Activated CD4-positive, alpha-beta T cell treated with anti-CD3 and anti-CD28 coated beads for 4 hours (primary cell): ENCODE data around the gene ALAS1.

Experiments used
- DNase-seq, 2 donors: peaks; one replicate each; pipeline ENCODE4 v3.0.0-alpha.2; 2020

Gene ALAS1

DNA sequence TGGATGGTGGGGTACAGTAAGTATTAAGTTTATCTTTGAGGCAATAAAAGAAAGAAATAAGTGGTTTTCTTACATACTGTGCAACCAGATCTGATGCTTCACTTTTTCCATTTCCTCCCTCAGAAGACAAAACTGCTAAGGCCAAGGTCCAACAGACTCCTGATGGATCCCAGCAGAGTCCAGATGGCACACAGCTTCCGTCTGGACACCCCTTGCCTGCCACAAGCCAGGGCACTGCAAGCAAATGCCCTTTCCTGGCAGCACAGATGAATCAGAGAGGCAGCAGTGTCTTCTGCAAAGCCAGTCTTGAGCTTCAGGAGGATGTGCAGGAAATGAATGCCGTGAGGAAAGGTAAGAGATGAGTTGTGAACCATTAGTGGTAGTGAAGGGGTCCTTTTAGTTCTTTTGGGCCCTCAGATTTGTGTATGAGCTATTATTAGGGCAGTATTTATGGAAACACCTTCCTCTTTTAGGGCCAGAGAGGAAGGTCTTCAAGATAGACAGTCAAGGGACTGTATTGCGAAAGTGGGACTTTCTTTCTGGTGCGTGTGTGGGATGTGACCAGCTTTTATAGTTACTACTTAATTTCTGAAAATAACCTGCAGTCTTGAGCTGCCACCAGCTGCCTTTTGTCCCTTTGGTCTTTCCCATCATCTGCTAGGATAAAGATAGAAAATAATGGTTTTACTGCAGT is 4.6 kb downstream of the ALAS1 start:
- DNase-seq: no peak

DNA sequence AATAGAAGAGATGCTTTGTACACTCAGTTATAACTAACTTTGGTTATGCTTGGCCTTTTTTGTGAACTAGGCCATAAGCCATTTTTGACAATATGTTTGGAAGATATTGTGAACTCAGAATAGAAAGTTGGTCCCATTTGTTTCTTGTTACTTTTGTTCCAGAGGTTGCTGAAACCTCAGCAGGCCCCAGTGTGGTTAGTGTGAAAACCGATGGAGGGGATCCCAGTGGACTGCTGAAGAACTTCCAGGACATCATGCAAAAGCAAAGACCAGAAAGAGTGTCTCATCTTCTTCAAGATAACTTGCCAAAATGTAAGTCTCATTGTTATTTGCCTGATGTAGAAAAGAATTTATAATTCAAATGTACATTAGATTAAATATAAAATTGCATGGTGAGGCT is 5.7 kb downstream of the ALAS1 start:
- no peak for DNase-seq

DNA sequence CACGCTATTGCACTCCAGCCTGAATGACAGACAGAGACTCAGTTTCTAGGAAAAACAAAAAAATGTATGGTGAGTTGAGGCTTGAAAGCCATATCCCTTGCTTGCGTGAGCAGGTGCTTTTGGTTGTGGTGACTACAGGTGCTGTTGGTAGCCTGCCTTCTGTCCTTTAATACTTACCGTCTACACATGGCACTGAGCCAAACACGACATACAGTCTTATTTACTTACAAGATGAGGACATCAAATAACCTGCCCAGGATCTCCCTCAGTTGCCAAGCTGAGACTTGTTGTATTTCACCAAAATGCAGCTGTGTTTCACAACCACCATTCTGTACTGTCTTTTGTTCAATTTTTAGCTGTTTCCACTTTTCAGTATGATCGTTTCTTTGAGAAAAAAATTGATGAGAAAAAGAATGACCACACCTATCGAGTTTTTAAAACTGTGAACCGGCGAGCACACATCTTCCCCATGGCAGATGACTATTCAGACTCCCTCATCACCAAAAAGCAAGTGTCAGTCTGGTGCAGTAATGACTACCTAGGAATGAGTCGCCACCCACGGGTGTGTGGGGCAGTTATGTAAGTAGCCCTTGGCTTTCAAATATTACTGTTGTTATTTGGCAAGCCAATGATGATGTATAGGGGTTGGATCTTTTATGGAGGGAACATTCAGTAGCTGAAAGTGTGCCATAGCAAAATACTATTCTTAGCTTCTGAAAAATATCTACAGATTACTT is 6.5 kb downstream of the ALAS1 start:
- no peak for DNase-seq

DNA sequence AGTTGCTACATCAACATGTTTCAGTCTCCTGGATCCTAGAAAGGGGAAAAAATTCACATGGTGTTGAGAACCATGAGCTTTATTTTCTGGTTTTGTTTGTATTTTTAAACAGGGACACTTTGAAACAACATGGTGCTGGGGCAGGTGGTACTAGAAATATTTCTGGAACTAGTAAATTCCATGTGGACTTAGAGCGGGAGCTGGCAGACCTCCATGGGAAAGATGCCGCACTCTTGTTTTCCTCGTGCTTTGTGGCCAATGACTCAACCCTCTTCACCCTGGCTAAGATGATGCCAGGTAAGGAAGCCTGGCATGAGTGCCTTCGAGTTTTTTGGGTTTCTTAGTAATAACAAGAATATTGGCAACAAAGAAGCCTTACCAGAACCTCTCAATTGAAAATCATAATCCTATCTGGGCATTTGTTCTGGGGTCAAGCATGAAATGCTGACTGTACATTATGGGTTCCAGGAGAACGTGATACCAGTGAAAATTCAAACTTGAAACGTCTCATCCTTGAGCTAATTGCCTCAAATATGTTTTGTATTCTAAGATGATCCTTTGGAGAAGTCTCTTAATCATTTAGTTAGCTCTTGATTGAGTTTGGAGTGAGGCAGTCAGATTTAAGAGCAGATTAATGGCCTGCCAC is 7.9 kb downstream of the ALAS1 start:
- no peak for DNase-seq

DNA sequence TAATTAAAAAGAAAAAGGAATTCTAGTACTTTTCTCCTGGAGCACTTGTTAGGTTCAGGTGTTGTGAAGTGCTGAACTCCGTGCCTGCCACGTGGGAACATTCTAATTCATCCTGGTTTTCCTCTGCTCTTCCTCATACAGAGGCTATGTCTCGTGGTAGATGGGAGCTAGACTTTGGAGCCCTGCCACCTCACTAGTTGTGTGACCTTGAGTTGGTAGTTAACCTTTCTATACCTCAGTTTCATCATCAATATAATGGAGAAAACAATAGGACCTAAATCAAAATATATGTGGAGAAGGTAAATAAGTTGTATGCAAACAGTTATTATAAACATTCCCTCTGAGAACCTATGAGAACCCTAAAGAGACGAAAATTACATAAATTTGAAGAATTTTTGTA is 10.6 kb downstream of the ALAS1 start:
- no peak for DNase-seq

DNA sequence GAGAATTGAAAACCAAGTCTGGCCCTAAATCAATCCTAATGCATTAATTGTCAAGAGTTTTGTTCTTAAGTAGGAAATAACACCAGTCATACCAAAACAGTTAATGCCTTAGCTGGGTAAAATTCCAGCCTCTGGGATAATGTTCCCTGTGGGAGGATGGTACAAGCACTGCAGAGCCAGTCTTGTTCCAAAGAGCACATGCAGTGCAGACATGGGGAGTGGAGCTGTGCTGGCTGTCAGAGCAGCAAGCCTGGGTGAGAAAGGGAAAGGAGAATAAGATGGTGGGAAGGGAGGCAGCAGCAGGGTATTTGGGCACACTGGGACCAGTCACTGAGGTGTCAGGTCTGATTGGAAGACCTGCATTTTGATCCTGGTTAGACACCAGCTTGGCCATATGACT is 12.1 kb downstream of the ALAS1 start:
- no peak for DNase-seq

DNA sequence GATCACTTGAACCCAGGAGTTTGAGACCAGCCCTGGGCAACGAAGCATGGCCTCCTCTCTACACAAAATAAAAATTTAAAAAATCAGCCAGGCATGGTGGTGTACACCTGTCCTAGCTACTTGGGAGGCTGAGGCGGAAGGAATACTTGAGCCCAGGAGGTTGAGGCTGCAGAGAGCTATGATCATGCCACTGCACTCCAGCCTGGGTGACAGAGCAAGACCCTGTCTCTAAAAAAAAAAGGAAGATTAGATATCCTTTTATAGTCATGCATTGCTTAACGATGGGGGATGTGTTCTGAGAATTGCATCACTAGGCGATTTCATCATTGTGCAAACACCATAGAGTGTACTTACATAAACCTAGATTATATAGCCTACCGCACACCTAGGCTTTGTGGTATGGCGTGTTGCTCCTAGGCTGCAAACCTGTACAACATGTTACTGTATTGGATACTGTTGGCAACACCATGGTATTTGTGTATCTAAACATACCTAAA is 12.6 kb downstream of the ALAS1 start:
- DNase-seq: no peak

DNA sequence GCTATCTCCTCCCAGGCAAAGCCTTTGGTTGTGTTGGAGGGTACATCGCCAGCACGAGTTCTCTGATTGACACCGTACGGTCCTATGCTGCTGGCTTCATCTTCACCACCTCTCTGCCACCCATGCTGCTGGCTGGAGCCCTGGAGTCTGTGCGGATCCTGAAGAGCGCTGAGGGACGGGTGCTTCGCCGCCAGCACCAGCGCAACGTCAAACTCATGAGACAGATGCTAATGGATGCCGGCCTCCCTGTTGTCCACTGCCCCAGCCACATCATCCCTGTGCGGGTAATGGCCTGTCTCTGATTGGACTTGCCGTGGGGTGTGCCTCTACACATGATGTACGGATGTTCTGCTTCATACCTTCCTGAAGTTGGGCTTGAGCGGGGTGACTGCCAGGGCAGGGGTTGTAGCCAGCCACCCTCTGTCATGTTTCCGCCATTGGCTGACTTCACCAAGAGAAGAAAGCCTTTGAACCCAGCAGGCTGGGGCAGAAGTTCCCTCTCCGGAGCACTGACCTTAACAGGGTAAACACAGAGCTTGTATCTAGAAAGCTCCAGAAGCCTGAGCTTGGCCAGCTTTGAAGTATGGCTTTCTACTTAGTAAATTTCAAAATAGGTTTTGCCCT is 13.4 kb downstream of the ALAS1 start:
- DNase-seq: no peak

DNA sequence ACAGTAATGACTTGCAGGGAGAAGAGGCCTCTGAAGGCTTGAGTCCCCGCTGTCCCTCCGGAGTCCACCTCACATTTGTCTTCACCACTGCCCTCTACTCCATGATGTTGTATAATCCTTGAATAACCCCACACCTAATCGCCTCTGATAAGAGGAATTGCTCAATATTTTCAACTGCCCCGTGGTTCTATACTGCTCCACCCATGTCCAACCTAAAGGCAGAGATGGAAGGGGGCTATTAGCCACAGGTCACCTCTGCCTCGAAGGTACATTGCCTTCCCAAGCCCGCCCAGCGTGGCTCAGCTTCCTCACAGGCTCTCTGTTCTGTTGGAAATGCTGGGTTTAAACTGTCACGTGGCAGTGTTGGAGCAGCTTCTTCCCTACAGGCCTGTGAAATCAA is 15.0 kb downstream of the ALAS1 start:
- DNase-seq: no peak

DNA sequence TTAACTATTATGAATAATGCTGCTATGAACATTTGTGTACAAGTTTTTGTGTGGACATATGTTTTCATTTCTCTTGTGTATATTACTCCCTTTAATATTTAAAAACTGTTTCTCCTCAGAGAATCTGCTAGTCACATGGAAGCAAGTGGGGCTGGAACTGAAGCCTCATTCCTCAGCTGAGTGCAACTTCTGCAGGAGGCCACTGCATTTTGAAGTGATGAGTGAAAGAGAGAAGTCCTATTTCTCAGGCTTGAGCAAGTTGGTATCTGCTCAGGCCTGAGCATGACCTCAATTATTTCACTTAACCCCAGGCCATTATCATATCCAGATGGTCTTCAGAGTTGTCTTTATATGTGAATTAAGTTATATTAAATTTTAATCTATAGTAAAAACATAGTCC is 15.9 kb downstream of the ALAS1 start:
- DNase-seq: no peak

DNA sequence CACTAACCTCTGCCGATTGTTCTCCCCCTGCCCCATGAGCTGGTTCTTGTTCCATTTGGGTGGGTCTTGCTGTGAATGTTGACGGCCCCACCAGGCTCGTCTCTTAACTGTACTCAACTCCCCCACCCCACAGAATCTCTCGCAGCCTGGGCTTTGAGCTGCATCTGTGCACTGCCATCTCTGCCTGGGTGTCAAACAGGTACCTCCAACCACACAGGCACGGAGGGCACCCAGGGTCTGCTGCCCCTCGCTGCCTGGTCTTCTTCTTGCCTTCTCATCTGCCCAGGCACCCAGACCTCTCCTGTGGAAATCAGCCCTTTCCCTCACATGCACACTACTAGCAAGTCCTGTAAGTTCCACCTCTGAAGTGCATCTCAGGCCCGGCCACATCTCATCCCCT is 17.4 kb downstream of the ALAS1 start:
- DNase-seq: no peak

DNA sequence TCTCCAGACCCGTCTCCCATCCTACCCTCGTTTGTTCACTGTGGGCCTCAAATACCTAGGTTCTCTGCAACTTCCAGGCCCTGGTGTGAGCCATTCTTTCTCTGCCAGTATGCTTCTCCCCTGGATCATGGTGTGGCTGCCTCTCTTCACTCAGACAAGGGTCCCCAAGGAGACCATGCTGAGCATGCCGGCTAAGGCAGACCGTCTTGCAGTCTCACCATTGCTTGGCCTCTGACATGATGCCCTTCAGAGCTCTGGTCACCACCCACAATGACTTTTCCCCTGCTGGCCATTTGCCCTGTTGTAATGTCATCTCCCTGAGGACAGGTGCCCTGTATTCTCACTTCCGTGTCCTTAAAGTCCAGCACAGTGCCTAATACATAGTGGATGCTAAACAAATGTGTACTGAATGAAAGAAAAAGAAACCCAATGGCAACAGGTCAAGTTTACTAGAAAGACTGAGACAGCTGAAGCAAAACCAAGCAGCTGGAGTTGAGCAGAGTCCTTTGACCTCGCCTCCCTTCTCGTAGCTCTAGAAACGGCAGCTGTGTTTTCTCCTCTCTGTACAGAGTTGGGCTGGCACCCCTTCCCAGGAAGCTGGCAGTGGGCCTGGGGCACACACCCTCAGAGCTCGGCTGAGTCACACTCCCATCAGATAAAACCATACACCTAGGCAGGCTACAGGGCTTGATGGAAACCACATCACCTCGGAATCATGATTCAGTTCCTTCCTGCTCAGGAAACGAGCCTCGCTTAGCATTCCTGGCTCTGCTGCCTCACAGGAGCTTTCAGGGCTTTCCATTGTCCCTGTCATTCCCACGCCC is 18.8 kb downstream of the ALAS1 start:
- peak; percentile 63 to 71 for DNase-seq

DNA sequence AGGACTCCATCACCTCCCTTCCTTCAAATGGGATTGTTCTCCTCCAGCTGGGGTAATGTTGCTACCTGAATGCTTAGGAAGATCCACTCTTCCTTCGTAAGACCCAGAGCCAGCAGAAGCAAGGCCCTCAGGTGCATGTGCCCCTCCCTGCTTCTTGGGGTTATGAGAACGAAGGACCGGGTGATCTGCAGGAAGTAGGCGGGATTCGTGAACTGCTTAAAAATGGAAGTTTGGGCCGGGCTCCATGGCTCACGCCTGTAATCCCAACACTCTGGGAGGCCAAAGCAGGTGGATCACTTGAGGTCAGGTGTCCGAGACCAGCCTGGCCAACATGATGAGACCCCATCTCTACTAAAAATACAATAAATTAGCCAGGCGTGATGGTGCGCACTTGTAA is 19.4 kb downstream of the ALAS1 start:
- no peak for DNase-seq

DNA sequence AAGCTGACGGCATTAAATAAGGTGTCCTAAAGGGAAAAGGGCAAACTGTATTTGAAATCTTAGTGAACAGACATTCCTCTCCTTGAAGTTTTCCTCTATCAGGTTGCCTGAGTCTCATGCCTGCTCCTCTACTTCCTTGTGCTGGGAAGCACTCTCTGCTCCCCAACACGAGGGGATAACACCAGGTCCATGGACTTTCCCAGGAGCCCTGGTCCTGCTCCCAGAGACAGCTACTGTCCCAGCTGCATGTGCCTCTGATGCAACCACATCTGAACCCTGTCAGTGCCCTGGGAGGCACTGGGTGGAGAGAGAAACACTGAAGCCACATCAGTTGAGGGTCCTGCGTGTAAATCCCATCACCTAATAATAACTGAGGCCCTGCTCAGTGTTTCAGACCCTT is 20.1 kb downstream of the ALAS1 start:
- DNase-seq: no peak

DNA sequence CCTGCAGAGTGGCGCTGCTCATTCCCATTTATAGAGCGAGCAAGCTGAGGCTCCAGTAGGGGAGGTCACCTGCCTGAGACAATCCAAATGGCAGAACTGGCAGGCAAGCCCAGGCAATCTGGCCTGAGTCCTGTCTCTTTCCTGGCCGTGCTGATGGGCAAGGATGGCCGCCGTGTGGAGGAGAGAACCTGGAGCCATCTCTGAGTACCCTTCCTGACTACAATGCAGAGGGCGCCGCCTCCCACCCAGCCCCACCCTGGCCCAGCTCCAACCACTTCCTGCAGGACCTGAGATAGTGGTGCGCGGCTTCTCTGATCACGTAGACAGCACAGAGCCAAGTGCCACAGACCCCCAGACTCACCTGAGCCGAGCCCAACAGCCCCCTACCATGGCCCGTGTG is 20.5 kb downstream of the ALAS1 start:
- no peak for DNase-seq

DNA sequence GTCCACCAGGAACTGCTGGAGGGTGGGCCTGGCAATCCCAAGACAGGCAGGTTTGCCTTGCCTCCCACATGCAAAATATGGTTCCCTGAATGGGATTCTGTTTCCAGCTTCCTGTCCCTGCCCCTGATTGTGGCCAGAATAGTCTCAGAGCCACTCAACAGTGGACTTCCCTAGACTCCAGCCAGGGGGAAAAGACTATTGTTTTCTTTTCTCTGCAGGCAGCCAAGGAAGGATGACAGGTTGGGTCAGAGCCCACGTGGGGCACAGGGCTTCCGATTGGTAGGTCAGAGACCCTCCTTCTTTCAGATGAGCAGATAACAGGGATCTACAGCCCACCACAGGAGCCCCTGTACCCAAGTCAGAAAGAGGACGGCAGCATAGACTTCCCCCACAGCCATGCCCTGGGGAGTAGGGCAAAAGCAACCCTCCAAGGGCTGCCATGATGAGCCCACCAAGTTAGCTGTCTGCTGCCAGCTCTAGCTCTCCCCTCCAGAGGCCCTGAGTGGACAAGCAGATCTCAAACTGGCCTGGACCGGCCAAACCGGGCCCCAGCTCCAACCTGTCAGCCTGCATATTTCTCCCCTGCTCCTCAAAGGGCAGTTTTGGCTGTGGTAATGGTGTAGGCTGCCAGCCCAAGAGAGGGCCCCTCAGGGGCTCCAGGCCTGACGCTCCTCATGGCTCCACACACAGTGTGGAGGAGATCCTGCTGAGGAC is 21.1 kb downstream of the ALAS1 start:
- DNase-seq: no peak

DNA sequence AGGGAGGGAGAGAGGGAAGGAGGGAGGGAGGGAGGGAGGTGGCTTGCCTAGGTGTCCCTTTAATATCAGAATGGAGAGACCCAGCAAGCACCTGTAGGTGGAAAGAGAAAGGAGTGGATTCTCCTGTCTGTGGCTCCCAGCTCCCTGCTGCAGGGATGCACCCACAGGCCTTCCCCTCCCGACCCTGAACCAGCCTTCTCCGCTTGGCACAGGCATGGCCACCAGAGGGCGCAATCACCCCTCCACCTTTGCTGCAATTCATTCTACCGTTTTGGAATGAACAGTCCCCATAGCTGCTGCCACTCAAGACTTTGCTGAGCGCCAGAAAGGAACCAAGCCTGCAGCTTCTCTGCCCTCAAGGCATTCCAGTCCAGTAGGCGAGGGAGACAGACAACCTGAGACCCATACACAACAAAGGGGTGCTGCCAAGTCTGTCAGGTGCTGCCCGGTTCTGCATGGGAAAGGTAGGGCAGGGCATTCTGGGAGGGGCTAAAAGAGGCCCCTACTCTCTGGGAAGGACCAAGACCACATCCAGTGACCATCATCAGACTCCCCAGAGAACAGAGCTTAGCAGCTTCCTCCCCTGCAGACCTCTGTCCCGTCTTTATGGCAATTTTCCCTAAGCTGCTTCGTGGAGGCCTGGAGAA is 22.5 kb downstream of the ALAS1 start:
- DNase-seq: peak; percentile 79 to 89

DNA sequence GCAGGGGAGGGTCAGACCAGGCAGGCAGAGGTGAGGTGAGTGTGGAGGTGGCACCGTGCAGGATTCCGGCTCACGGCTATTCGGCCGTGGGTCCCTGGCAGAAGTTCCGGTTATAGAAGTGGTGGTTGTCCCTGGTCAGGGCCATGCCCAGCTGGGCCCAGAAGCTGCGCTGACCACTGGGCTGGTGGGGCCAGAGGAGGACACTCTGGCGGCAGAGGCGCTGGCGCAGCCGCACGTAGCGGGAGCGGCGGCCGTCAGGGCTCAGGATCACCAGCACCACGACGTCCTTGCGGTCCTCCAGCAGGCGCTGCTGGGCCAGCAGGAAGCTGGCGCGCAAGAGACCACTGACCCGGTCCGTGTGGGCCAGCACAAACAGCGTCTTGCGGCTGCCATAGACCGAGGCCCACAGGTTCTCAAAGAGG is 23.2 kb downstream of the ALAS1 start:
- no peak for DNase-seq

DNA sequence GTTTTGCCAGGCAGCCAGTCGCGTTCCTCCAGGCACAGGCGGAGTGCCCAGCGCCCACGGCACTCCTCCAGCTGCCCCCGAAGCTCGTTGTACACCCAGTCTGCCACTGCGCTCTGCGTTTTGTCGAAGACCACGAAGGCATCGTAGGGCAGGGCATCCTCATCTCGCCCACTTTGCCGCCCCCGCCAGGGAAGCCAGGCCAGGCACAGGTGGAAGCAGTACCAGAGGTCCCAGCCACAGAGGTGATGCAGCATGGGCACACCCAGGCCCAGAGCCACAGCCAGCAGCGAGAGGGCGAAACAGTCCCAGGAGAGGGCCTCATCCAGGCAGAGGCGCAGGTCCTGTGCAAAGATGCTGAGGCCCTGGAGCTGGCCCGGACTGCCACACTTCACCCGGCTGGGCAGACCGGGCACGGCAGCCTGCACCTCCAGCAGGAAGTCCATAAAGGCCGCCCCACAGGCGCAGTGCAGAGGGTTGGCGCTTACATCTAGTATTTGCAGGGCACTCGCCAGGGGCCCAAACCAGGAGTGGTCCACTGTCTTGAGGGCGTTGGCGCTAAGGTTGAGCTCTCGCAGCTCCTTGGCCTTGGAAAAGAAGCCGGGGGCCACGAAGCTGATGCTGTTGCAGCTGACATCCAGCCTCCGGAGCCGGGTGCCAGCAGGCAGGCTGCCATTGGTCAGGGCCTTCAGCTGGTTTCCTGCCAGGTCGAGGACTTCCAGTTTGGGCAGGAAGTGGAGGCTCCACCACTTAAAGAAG is 23.8 kb downstream of the ALAS1 start:
- peak in 1 of 2 donors; percentile 45 for DNase-seq

DNA sequence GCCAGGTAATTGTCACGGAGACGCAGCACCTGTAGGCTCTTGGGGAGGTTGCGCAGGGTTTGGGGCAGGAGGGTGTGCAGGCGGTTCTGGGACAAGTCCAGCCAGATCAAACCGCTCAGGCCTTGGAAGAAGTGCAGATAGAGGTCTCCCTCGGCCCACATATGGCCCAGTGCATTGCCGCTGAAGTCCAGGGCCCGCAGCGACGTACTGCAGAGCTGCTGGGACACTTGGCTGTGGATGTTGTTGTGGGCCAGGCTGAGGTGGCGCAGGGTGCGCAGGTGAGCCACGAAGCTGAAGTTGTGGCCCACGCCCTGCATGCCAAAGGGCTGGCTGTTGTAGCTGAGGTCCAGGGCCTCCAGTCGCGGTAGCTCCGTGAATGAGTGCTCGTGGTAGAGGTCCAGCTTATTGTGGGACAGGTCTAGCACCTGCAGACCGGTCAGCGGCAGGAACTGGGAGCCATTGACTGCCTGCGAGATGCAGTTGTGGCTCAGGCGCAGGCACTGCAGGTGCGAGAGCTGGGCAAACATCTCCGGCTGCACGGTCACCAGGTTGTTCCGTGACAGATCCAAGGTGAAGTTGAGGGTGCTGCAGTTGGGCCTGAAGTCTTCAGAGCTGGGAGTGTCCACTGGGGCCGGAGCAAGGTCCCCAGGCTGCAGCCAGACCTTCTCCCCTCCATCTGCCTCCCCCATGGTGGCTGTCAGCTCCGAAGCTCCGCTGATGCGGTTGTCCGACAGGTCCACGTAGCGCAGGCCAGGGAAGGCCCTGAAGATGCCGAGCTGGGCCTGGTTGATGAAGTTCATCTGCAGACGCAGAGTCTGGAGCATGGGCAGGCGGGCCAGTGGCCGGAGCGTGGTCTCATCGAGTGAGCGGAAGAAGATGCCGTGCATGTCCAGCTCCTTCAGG is 24.6 kb downstream of the ALAS1 start:
- no peak for DNase-seq
